C4-2B (cell line): ENCODE results near the gene CASKIN2.

Experiments used
- H3K27ac ChIP-seq: fragments of 450-650 bp; 2 replicates; pipeline ENCODE4 v1.5.1; 2017
- ZFX ChIP-seq: fragments of 450-650 bp; IDR thresholded peaks from 2 replicates; pipeline ENCODE4 v1.6.1; 2017
- TF ChIP-seq, protein P1 (sequence below): fragments of 450-650 bp; conservative IDR thresholded peaks from 2 replicates; pipeline ENCODE4 v1.5.1; 2017; ENCODE audit warnings: mild to moderate bottlenecking

Gene CASKIN2

DNA sequence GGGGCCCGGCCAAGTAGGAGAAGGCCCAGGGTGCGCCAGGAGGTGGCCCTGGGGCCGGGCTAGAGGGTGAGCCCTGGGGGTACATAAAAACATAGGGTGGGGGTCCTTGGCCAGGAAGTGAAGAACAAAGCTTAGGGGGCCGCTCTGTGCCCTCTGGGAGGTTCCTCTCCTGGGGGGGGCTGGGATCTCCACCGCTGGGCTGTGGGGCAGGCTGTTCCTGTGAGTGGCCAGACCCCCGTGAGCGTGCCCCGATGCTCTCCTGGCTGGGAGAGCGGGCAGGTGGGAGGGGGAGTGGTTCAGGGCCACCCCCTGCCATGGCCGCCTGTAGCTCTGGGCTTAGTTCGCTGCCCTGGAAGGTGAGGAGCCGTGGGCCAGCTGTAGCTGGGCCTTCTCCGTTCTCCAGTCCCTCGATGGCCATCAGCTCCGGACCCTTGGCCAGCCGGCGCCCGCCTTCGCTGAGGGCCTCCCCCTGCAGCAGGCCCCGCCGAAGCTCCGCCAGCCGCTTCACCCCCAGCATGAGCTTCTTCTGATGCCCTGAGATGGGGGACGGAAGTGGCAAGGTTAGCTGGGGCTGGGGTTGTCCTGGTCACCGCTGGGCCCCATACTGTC, 12.5 kb downstream of the CASKIN2 start:
- H3K27ac ChIP-seq: no peak overlapping the region
- no peak for TF ChIP-seq ZFX
- TF ChIP-seq, protein P1, sequence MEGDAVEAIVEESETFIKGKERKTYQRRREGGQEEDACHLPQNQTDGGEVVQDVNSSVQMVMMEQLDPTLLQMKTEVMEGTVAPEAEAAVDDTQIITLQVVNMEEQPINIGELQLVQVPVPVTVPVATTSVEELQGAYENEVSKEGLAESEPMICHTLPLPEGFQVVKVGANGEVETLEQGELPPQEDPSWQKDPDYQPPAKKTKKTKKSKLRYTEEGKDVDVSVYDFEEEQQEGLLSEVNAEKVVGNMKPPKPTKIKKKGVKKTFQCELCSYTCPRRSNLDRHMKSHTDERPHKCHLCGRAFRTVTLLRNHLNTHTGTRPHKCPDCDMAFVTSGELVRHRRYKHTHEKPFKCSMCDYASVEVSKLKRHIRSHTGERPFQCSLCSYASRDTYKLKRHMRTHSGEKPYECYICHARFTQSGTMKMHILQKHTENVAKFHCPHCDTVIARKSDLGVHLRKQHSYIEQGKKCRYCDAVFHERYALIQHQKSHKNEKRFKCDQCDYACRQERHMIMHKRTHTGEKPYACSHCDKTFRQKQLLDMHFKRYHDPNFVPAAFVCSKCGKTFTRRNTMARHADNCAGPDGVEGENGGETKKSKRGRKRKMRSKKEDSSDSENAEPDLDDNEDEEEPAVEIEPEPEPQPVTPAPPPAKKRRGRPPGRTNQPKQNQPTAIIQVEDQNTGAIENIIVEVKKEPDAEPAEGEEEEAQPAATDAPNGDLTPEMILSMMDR: no peak

DNA sequence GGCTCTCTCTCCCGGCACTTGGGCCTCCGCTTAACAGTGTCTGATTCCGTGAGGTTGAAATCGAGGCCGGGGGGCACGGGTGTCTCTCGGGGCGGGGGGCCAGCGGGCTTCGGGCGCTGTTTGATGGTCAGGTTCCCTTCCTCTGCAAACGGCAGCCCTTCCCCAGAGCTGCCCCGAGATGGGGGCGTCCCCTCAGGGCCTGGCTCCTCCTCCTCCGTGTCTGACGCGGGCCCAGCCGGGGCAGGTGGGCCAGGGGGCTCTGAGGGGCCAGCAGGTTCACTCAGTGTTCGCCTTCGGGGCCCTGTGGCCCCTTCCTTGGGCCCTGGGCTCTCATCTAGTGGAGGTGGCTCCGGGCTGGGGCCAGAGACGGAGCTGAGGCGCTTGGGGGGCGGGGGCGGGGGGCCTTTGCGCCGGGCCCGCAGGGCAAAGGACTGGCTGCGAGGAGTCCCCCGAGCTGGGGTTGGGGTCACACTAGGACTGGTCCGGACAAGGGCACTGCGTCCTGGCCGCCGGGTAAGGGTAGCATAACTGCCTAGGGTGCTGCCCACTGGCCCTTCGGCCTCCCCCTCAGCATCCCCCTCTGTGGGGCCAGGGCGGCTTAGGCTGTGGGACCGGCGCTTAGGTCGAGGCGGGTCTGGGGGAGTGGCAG, 13.1 kb downstream of the CASKIN2 start:
- TF ChIP-seq, protein P1: no peak
- TF ChIP-seq ZFX: no peak
- no peak overlapping the region for H3K27ac ChIP-seq

DNA sequence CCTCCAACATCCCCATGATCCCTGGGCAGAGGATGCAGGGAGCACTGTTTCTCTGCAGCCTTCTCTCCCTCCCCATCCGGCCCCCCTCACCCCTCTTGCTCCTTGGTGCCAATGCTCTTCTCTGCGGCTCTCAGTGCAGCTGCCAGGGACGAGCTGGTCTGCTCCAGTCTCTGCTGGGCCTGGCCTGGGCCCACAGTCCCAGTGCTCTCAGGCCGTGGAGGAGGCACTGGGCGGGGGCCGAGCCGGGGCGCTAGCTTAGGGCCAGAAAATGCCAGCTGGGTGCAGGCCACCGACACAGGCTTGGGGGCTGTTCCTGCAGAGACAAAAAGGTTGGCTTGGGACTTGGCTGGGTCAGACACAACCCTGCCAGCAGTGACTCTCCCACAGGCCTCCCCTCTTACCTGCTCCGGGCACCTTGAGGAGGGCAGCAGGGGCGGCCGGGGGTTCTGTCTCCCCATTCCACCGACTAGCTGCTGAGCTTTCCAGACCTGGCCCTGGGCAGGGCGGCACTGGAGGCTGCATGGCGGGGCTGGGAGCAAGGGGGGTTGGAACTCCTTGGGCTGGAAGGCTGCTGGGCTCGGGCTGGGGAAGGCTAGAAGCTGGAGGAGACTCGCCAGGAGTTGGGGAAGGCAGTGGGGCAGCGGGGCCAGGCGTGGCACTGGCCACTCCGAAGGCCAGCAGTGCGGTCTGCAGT, 13.8 kb downstream of the CASKIN2 start:
- H3K27ac ChIP-seq: no peak overlapping the region
- TF ChIP-seq ZFX: no peak
- TF ChIP-seq, protein P1: no peak

DNA sequence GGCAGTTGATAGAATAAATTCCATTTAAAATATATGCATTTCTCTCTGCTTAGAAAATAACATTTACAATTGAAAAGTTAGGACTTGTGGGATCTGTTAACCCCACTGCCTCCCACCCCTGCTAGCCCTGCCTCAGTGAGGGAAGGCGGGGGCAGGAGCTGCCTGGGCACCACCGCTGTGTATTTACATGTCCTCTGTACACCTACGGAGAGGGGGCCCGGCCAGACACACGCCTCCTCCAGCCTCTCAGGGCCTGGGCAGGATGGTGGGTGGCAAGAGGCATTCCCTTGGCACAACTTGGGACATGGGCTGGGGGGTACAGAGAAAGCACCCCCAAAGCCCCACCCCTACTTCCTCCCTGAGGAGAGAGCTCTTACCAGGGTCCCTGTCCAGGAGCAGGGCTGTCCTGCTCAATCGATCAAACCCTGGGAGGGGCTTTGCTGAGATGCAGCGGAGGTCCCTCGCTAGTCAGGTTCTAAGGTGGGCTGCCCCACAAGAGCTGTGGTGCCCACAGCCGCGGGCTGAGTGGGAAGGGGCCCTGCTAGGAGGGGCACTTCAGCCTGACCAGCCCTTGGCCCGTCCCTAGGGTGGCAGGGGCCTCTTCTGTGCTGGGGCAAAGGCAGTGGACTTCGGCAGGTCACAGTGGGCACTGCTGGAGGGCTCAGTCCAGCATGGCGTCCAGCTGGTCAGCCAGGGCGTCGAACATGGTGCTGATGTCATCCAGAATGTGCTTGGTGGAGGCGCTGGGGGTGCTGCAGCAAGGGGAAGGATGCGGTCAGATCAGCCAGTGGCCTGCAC, 14.7 kb downstream of the CASKIN2 start:
- no peak overlapping the region for H3K27ac ChIP-seq
- TF ChIP-seq, protein P1: no peak
- no peak for TF ChIP-seq ZFX

DNA sequence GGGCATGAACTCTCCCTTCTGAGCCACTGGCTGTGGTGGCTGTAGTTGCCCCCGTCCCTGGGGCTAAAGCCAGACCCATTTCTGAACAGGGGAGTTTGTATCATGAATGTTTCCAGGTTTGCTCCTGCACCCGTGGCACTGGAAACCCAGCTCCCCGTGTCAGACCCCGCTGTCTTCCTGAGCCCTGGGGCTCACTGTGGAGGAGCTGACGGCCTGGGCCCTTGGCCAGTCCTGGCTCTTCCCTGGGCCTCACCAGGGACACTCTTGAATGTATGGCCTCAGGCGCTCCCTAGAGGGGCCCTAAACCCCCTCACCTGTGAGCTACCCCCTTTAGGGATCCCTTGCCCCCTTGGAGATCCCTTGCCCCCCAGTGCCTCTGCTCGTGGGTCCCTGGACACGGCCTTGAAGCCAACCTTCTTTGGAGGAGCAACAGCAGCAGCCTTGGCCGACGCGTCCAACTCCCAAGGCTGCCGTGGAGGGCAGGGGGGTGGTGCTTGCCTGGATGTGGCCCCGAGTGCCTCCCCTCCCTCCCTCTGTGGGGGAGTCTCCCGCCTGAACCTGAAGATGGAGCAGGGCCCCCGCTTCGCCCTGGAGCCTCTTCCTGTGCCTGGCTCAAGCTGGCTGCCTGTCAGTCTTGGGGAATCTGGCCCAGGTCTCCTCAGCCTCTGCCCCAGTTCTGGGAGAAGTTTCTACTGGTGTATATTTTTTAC, 15.9 kb downstream of the CASKIN2 start:
- no peak overlapping the region for H3K27ac ChIP-seq
- TF ChIP-seq ZFX: no peak
- TF ChIP-seq, protein P1: no peak

DNA sequence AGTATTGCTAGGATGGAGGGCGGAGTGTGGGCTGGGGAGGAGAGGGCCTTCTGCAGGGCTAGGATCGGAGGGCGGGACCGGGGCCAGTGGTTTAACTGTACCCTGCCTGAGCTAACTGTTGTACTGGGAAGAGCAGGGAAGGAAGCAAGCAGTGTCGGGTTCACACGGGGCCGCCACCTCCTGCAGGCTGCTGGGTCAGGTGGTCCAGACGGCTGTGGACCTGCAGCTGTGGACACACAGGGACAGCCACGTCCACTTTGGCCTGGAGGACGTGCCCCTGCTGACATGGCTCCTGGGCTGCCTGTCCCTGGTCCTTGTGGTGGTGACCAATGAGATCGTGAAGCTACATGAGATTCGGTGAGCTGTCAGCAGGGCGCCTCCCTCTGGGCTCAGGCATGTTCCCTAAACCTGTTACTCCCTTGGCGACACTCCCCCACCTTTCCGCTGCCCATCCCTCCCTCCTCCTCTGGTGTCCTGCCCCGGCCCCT, 16.6 kb downstream of the CASKIN2 start:
- H3K27ac ChIP-seq: no peak overlapping the region
- no peak for TF ChIP-seq ZFX
- TF ChIP-seq, protein P1: no peak
